ENCODE results near the gene TET1. TPM values are rescaled to one million over a fixed set of nuclear protein-coding genes. Genes with fewer than 3 reads are reported as not detected.
A peak's percentile ranks its signal among the peaks of the same experiment; 100 is the strongest.

The TET1 gene
- total and polyA plus RNA-seq, 9 of the 15 experiments (the other 6 are each of a cell fraction or from before 2014, with no cell fraction given), result 2.6 to 21.3 (median 11.6) TPM

GRCh38 chr10:68720793-68721672 lies 160.9 kb downstream of the TET1 start, which contains the start of gene CCAR1 (continued):
- TF ChIP-seq ZHX1 (conservative IDR thresholded peaks at IDR 0.05; ENCODE audit: low read length) (peak; percentile 92; the same call in 1 of the 2 replicates), SRF (CRISPR knock-in tag; IDR thresholded peaks at IDR 0.05) (peak in 1 of 2 experiments; percentile 48; a peak in 1 of 4 replicates), NR2C1 (IDR thresholded peaks at IDR 0.05) (peak; percentile 68; the same call in 1 of the 2 replicates), NR2C1 (tag; IDR thresholded peaks at IDR 0.05) (peak; percentile 69), ELF1 (tag; IDR thresholded peaks at IDR 0.05) (peak; percentile 42), ZMIZ1 (IDR thresholded peaks at IDR 0.05; ENCODE audit: low read depth in 2 of 2, low read length in 2 of 2) (peak in 1 of 2 experiments; percentile 61; a peak in 1 of 4 replicates), E2F1 (CRISPR knock-in tag; IDR thresholded peaks at IDR 0.05) (0 out of 2 replicates have a peak, but pooled peaks have one; percentile 27), ZFP36 (IDR thresholded peaks at IDR 0.05; ENCODE audit: low read depth, low read length, partially characterized antibody) (peak; percentile 71), SOX6 (IDR thresholded peaks at IDR 0.05) (peak; percentile 52; the same call in 1 of the 2 replicates), HINFP (tag; conservative IDR thresholded peaks at IDR 0.05; ENCODE audit: low read depth) (0 out of 2 replicates have a peak, but pooled peaks have one; percentile 31), STAT6 (CRISPR knock-in tag; IDR thresholded peaks at IDR 0.05) (0 out of 2 replicates have a peak, but pooled peaks have one; percentile 30), CTBP1 (IDR thresholded peaks at IDR 0.05; ENCODE audit: borderline replicate concordance) (peak; percentile 57), TAF9B (IDR thresholded peaks at IDR 0.05; ENCODE audit: partially characterized antibody) (peak; percentile 69)

Measured in K562 (cell line).